22Rv1 (cell line): Measurements from ENCODE around the gene C1orf174.

Experiments
- ZFX ChIP-seq: fragments of 450-650 bp; IDR thresholded peaks from 2 replicates; pipeline ENCODE4 v1.6.1; 2017; ENCODE audit warnings: antibody characterized with exemption, borderline replicate concordance
- TF ChIP-seq, protein P1 (sequence below): fragments of 450-650 bp; IDR thresholded peaks from 2 replicates; pipeline ENCODE4 v1.5.1; 2017; ENCODE audit warnings: mild to moderate bottlenecking

DNA sequence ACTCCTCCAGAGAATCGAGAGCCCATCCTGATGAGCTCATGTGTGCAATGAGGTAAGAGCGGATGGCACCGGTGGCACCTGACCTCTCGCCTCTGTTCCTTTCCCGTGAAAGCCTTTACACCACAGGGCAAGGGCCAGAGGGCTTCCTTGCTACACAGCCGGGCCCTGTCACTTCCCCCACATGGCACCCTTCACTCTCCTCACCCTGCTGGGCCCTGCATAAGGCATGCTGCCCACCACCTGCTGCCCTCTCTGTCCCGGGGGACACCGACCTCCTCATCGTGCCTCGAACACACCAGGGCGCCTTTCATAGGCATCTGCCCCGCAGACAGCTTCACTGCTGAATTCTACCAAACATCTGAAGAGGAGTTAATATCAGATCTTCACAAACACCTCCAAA is 45.1 kb upstream of the C1orf174 start:
- TF ChIP-seq, protein P1, sequence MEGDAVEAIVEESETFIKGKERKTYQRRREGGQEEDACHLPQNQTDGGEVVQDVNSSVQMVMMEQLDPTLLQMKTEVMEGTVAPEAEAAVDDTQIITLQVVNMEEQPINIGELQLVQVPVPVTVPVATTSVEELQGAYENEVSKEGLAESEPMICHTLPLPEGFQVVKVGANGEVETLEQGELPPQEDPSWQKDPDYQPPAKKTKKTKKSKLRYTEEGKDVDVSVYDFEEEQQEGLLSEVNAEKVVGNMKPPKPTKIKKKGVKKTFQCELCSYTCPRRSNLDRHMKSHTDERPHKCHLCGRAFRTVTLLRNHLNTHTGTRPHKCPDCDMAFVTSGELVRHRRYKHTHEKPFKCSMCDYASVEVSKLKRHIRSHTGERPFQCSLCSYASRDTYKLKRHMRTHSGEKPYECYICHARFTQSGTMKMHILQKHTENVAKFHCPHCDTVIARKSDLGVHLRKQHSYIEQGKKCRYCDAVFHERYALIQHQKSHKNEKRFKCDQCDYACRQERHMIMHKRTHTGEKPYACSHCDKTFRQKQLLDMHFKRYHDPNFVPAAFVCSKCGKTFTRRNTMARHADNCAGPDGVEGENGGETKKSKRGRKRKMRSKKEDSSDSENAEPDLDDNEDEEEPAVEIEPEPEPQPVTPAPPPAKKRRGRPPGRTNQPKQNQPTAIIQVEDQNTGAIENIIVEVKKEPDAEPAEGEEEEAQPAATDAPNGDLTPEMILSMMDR, result no peak
- TF ChIP-seq ZFX, result no peak
